Karpas-422 (cell line): Measurements from ENCODE around the gene FOXJ2. TPM values are rescaled to one million over a fixed set of nuclear protein-coding genes. Genes with fewer than 3 reads are reported as not detected.
"Not testable (repeated sequence)": the region's sequence is repeated elsewhere in the genome, so short reads cannot be mapped to it uniquely, and the experiment has no call there.

Source experiments
- DNase-seq: peaks from one replicate; pipeline ENCODE4 v3.0.0-alpha.2; 2015
- H2AFZ ChIP-seq: fragments of 200-600 bp; sonication (generic); 2 replicates; pipeline ENCODE4 v1.6.1; 2014; ENCODE audit warnings: antibody characterized with exemption, low read length, mixed read lengths
- H3K27ac ChIP-seq: fragments of 200-600 bp; sonication (generic); 2 replicates; pipeline ENCODE4 v1.5.1; 2014; ENCODE audit warnings: mild to moderate bottlenecking, low read length, moderate library complexity
- H3K27me3 ChIP-seq: fragments of 200-600 bp; sonication (generic); 2 replicates; pipeline ENCODE4 v1.6.1; 2014; ENCODE audit warnings: low read length, mixed read lengths
- H3K36me3 ChIP-seq: fragments of 200-600 bp; sonication (generic); 2 replicates; pipeline ENCODE4 v1.6.1; 2014; ENCODE audit warnings: low read length, mixed read lengths; ENCODE audit not compliant: insufficient read depth
- H3K4me1 ChIP-seq: fragments of 200-600 bp; sonication (generic); 2 replicates; pipeline ENCODE4 v1.6.1; 2014; ENCODE audit warnings: mild to moderate bottlenecking, low read length, mixed read lengths
- H3K4me2 ChIP-seq: fragments of 200-600 bp; sonication (generic); 2 replicates; pipeline ENCODE4 v1.6.1; 2014; ENCODE audit warnings: low read length, low read depth, mild to moderate bottlenecking; ENCODE audit not compliant: poor library complexity, severe bottlenecking
- H3K4me3 ChIP-seq: fragments of 200-600 bp; sonication (generic); 2 replicates; pipeline ENCODE4 v1.5.1; 2014; ENCODE audit warnings: mild to moderate bottlenecking, antibody characterized with exemption, low read length, mixed read lengths
- H3K79me2 ChIP-seq: fragments of 200-600 bp; sonication (generic); 2 replicates; pipeline ENCODE4 v1.6.1; 2014; ENCODE audit warnings: mild to moderate bottlenecking, low read length, mixed read lengths
- H3K9ac ChIP-seq: fragments of 200-600 bp; sonication (generic); 2 replicates; pipeline ENCODE4 v1.6.0; 2014; ENCODE audit warnings: low read length
- H3K9me2 ChIP-seq: fragments of 200-600 bp; sonication (generic), shearing (Covaris generic); replicated peaks from 2 replicates; pipeline ENCODE4 v1.6.0; 2014; ENCODE audit warnings: mild to moderate bottlenecking, low read length, moderate library complexity; ENCODE audit not compliant: insufficient read depth
- H3K9me3 ChIP-seq: fragments of 300-700, 200-600 bp; sonication (generic); 2 replicates; pipeline ENCODE4 v1.6.1; 2014; ENCODE audit warnings: low read length, mixed read lengths
- H4K20me1 ChIP-seq: fragments of 200-600 bp; sonication (generic); 2 replicates; pipeline ENCODE4 v1.6.1; 2014; ENCODE audit warnings: mild to moderate bottlenecking, antibody characterized with exemption, low read length, low read depth; ENCODE audit not compliant: insufficient read depth
- total RNA-seq: library from RNA; depleted of rRNA; stranded (reverse); fragments of >200 nt; shearing (Covaris generic); gene quantifications from 2 replicates; pipeline ENCODE4 v1.2.3, GENCODE V29; 2014; ENCODE audit warnings: low replicate concordance; rRNA removed

FOXJ2 gene
- total RNA-seq, 1 experiment from 2014 or later, result 9.0 TPM

- Histone ChIP-seq H3K9ac (peak overlapping the region; percentile 22; the same call in 1 of the 2 replicates), H3K4me1 (peaks cover 41% of the 10 kb centered on the region), H3K4me3 (peak overlapping the region; percentile 19; the same call in 1 of the 2 replicates), H3K4me2 (peak overlapping the region; percentile 45), H3K79me2 (peaks cover 61% of the 10 kb centered on the region), H3K27ac (peak overlapping the region; percentile 68), H3K36me3 (peaks cover 37% of the 10 kb centered on the region; the same call in 1 of the 2 replicates)
- peak; percentile 59 for DNase-seq
- H4K20me1 ChIP-seq, H2AFZ ChIP-seq, H3K9me2 ChIP-seq, H3K9me3 ChIP-seq, H3K27me3 ChIP-seq: not testable (repeated sequence)
Measured at GRCh38 chr12:8089277-8089676, 56.8 kb downstream of the FOXJ2 start.

- no peak overlapping the region for H3K4me3 ChIP-seq
- H3K9me2 ChIP-seq, result no peaks in the 10 kb centered on the region
- no peak overlapping the region for H3K9ac ChIP-seq
- peaks cover 36% of the 10 kb centered on the region for H3K4me1 ChIP-seq
- H3K27me3 ChIP-seq, result no peaks in the 10 kb centered on the region
- peak overlapping the region; percentile 45 for H3K4me2 ChIP-seq
- no peak overlapping the region for H2AFZ ChIP-seq
- H3K79me2 ChIP-seq, result peaks cover 59% of the 10 kb centered on the region
- no peak for DNase-seq
- no peaks in the 10 kb centered on the region for H3K9me3 ChIP-seq
- H3K36me3 ChIP-seq, result peaks cover 41% of the 10 kb centered on the region; the same call in 1 of the 2 replicates
- peak overlapping the region; percentile 68 for H3K27ac ChIP-seq
- H4K20me1 ChIP-seq, result no peaks in the 10 kb centered on the region
Measured at GRCh38 chr12:8089716-8090115, 57.2 kb downstream of the FOXJ2 start.

GRCh38 chr12:8093291-8093690 lies 60.8 kb downstream of the FOXJ2 start:
- no peak for DNase-seq
- H3K4me2 ChIP-seq, result no peak overlapping the region
- no peaks in the 10 kb centered on the region for H3K9me3 ChIP-seq
- H3K79me2 ChIP-seq, result peaks cover 23% of the 10 kb centered on the region
- peaks cover 14% of the 10 kb centered on the region for H3K4me1 ChIP-seq
- H4K20me1 ChIP-seq, result no peaks in the 10 kb centered on the region
- H2AFZ ChIP-seq, result no peak overlapping the region
- H3K27me3 ChIP-seq, result no peaks in the 10 kb centered on the region
- no peak overlapping the region for H3K27ac ChIP-seq
- no peak overlapping the region for H3K4me3 ChIP-seq
- H3K9me2 ChIP-seq, result no peaks in the 10 kb centered on the region
- no peak overlapping the region for H3K9ac ChIP-seq
- peaks cover 65% of the 10 kb centered on the region for H3K36me3 ChIP-seq

- H3K9me2 ChIP-seq, result no peaks in the 10 kb centered on the region
- H3K4me2 ChIP-seq, result no peak overlapping the region
- DNase-seq, result no peak
- H3K4me1 ChIP-seq, result no peaks in the 10 kb centered on the region
- H3K36me3 ChIP-seq, result peaks cover 55% of the 10 kb centered on the region
- H3K27ac ChIP-seq, result no peak overlapping the region
- no peak overlapping the region for H3K4me3 ChIP-seq
- H3K9ac ChIP-seq, result no peak overlapping the region
- H3K27me3 ChIP-seq, result no peaks in the 10 kb centered on the region
- H4K20me1 ChIP-seq, result no peaks in the 10 kb centered on the region
- peaks cover 2% of the 10 kb centered on the region; the same call in 1 of the 2 replicates for H3K79me2 ChIP-seq
- H3K9me3 ChIP-seq, result no peaks in the 10 kb centered on the region
- H2AFZ ChIP-seq, result no peak overlapping the region
Measured at GRCh38 chr12:8096281-8096915, 63.9 kb downstream of the FOXJ2 start.

- Histone ChIP-seq H3K9me2 (no peaks in the 10 kb centered on the region), H3K9me3 (no peaks in the 10 kb centered on the region), H3K36me3 (peaks cover 33% of the 10 kb centered on the region), H2AFZ (no peak overlapping the region), H3K27me3 (no peaks in the 10 kb centered on the region), H3K4me1 (no peaks in the 10 kb centered on the region), H3K9ac (no peak overlapping the region), H3K79me2 (peaks cover 2% of the 10 kb centered on the region; the same call in 1 of the 2 replicates), H4K20me1 (no peaks in the 10 kb centered on the region), H3K4me2 (no peak overlapping the region), H3K27ac (no peak overlapping the region), H3K4me3 (no peak overlapping the region)
- DNase-seq, result no peak
Measured at GRCh38 chr12:8099235-8099634, 66.7 kb downstream of the FOXJ2 start.

Other genes with a start within 250 kb of the FOXJ2 start
- gene NANOG, start 243.3 kb upstream of the FOXJ2 start, total RNA-seq, result not detected in 2 replicates
- gene SLC2A14, start 159.8 kb upstream of the FOXJ2 start, total RNA-seq, result not detected in 2 replicates
- gene SLC2A3, start 96.5 kb upstream of the FOXJ2 start, total RNA-seq, result 20.1 and 38.2 TPM in 2 replicates
- 2.2 and 3.2 TPM in 2 replicates for gene C3AR1, start 33.6 kb downstream of the FOXJ2 start, total RNA-seq
- gene NECAP1, start 49.6 kb downstream of the FOXJ2 start, total RNA-seq, result 33.2 and 42.8 TPM in 2 replicates
- gene CLEC4A, start 90.9 kb downstream of the FOXJ2 start, total RNA-seq, result 1.4 TPM in 1 of 2 replicates, not detected in the other
- gene ZNF705A, start 124.3 kb downstream of the FOXJ2 start, total RNA-seq, result 0.04 TPM in 1 of 2 replicates, not detected in the other
- gene FAM90A1, start 194.9 kb downstream of the FOXJ2 start, total RNA-seq, result not detected in 2 replicates